Fibroblast of pulmonary artery (primary cell): Measurements from ENCODE around the gene MROH2A.

Source experiments
- DNase-seq: peaks from one replicate; pipeline ENCODE4 v3.0.0-alpha.2; 2010; ENCODE audit warnings: low read depth
- H3K4me3 ChIP-seq: replicated peaks from 2 replicates; pipeline ENCODE4 v1.5.1; 2011; ENCODE audit warnings: low read depth, mild to moderate bottlenecking, control low read depth, low read length, moderate library complexity
- CTCF ChIP-seq: IDR thresholded peaks from 2 replicates; pipeline ENCODE4 v1.5.1; 2011; ENCODE audit warnings: mild to moderate bottlenecking, control low read depth, low read length, inconsistent platforms; ENCODE audit errors: missing control alignments

The MROH2A gene

GRCh38 chr2:233845301-233846060 is 67.4 kb downstream of the MROH2A start:
- no peak for DNase-seq
- TF ChIP-seq CTCF: no peak
- H3K4me3 ChIP-seq: no peak overlapping the region

- no peak for TF ChIP-seq CTCF
- DNase-seq: no peak
- no peak overlapping the region for H3K4me3 ChIP-seq
Measured at GRCh38 chr2:233846387-233847247, 68.5 kb downstream of the MROH2A start.

- no peak overlapping the region for H3K4me3 ChIP-seq
- TF ChIP-seq CTCF: no peak
- no peak for DNase-seq
Measured at GRCh38 chr2:233847248-233847898, 69.2 kb downstream of the MROH2A start.

GRCh38 chr2:233848276-233848675 is 70.1 kb downstream of the MROH2A start:
- TF ChIP-seq CTCF: no peak
- DNase-seq: no peak
- no peak overlapping the region for H3K4me3 ChIP-seq

GRCh38 chr2:233849607-233850271 is 71.6 kb downstream of the MROH2A start:
- TF ChIP-seq CTCF: no peak
- no peak for DNase-seq
- no peak overlapping the region for H3K4me3 ChIP-seq

- no peak overlapping the region for H3K4me3 ChIP-seq
- no peak for TF ChIP-seq CTCF
- DNase-seq: no peak
Measured at GRCh38 chr2:233850745-233851144, 72.6 kb downstream of the MROH2A start.
